Fibroblast of peridontal ligament (primary cell): ENCODE results near the gene ACSM2B.
"Not testable (repeated sequence)": the region's sequence is repeated elsewhere in the genome, so short reads cannot be mapped to it uniquely, and the experiment has no call there.

Experiments used
- DNase-seq: peaks from one replicate; pipeline ENCODE4 v3.0.0-alpha.2; 2010; ENCODE audit errors: extremely low read depth

ACSM2B gene

GRCh38 chr16:20576145-20576544 lies at the start of gene ACSM2B:
ACSM2B (minus strand) TSS chr16:20576367; CDS start chr16:20564845, 11,522 bp downstream.
- not testable (repeated sequence) for DNase-seq

- DNase-seq, result no peak
Observed at GRCh38 chr16:20624882-20625807, 49.0 kb upstream of the ACSM2B start.

GRCh38 chr16:20624205-20624604 lies 48.0 kb upstream of the ACSM2B start:
- no peak for DNase-seq

- no peak for DNase-seq
Observed at GRCh38 chr16:20622498-20622870, 46.3 kb upstream of the ACSM2B start.

- DNase-seq, result no peak
Observed at GRCh38 chr16:20621406-20621805, 45.2 kb upstream of the ACSM2B start.

GRCh38 chr16:20620770-20621169 lies 44.6 kb upstream of the ACSM2B start:
- DNase-seq, result no peak

GRCh38 chr16:20620003-20620402 lies 43.8 kb upstream of the ACSM2B start:
- no peak for DNase-seq

- DNase-seq, result no peak
Observed at GRCh38 chr16:20617271-20617670, 41.1 kb upstream of the ACSM2B start.

- DNase-seq, result no peak
Observed at GRCh38 chr16:20614186-20615141, 38.3 kb upstream of the ACSM2B start.

- DNase-seq, result no peak
Observed at GRCh38 chr16:20613481-20614185, 37.5 kb upstream of the ACSM2B start.

- no peak for DNase-seq
Observed at GRCh38 chr16:20612551-20613480, 36.6 kb upstream of the ACSM2B start.

GRCh38 chr16:20611975-20612481 lies 35.9 kb upstream of the ACSM2B start:
- DNase-seq, result no peak

GRCh38 chr16:20611350-20611902 lies 35.3 kb upstream of the ACSM2B start:
- no peak for DNase-seq

GRCh38 chr16:20610892-20611349 lies 34.8 kb upstream of the ACSM2B start:
- no peak for DNase-seq

GRCh38 chr16:20610211-20610891 lies 34.2 kb upstream of the ACSM2B start:
- DNase-seq, result no peak

- not testable (repeated sequence) for DNase-seq
Observed at GRCh38 chr16:20602205-20602604, 26.0 kb upstream of the ACSM2B start.

GRCh38 chr16:20599475-20599874 lies 23.3 kb upstream of the ACSM2B start:
- not testable (repeated sequence) for DNase-seq

GRCh38 chr16:20598832-20599469 lies 22.8 kb upstream of the ACSM2B start:
- DNase-seq, result no peak

- DNase-seq, result not testable (repeated sequence)
Observed at GRCh38 chr16:20595694-20596093, 19.5 kb upstream of the ACSM2B start.
